Glutamatergic neuron (in vitro differentiated cells): Measurements from ENCODE around the gene FLT3. TPM values are rescaled to one million over a fixed set of nuclear protein-coding genes. Genes with fewer than 3 reads are reported as not detected.

Source experiments
- DNase-seq: peaks from one replicate; pipeline ENCODE4 v3.0.0; 2022
- H3K27ac Mint-ChIP-seq: one replicate; pipeline ENCODE4 v1.8.0; 2020; ENCODE audit warnings: mild to moderate bottlenecking, mixed read lengths, inconsistent platforms; ENCODE audit not compliant: unreplicated experiment
- H3K27me3 Mint-ChIP-seq: one replicate; pipeline ENCODE4 v1.8.0; 2020; ENCODE audit warnings: mild to moderate bottlenecking, moderate library complexity, mixed read lengths, inconsistent platforms; ENCODE audit not compliant: unreplicated experiment
- H3K36me3 Mint-ChIP-seq: one replicate; pipeline ENCODE4 v1.8.0; 2020; ENCODE audit warnings: mild to moderate bottlenecking, mixed read lengths, inconsistent platforms; ENCODE audit not compliant: unreplicated experiment
- H3K4me1 Mint-ChIP-seq: one replicate; pipeline ENCODE4 v1.8.0; 2020; ENCODE audit warnings: mild to moderate bottlenecking, low read depth, mixed read lengths, inconsistent platforms; ENCODE audit not compliant: unreplicated experiment
- H3K4me3 Mint-ChIP-seq: one replicate; pipeline ENCODE4 v1.8.0; 2020; ENCODE audit warnings: mild to moderate bottlenecking, mixed read lengths, inconsistent platforms; ENCODE audit not compliant: unreplicated experiment
- H3K9me3 Mint-ChIP-seq: one replicate; pipeline ENCODE4 v1.8.0; 2020; ENCODE audit warnings: mild to moderate bottlenecking, moderate library complexity, mixed read lengths, inconsistent platforms; ENCODE audit not compliant: unreplicated experiment
- total RNA-seq: library from RNA; stranded (reverse); fragmentation: NEBNext Ultra II Directional; extraction: Animal tissue kit (Norgen Biotek cat#: 25700); gene quantifications from one replicate; pipeline ENCODE4 v1.2.1, GENCODE V29; 2021; ENCODE audit not compliant: unreplicated experiment
- TF ChIP-seq, protein P1 (sequence below): fragments of 200-600 bp; sonication (generic); IDR thresholded peaks from one replicate; pipeline ENCODE4 v1.5.0; 2021; ENCODE audit not compliant: partially characterized antibody, unreplicated experiment

FLT3 gene
- total RNA-seq, 1 donor from 2014 or later, result not detected

DNA sequence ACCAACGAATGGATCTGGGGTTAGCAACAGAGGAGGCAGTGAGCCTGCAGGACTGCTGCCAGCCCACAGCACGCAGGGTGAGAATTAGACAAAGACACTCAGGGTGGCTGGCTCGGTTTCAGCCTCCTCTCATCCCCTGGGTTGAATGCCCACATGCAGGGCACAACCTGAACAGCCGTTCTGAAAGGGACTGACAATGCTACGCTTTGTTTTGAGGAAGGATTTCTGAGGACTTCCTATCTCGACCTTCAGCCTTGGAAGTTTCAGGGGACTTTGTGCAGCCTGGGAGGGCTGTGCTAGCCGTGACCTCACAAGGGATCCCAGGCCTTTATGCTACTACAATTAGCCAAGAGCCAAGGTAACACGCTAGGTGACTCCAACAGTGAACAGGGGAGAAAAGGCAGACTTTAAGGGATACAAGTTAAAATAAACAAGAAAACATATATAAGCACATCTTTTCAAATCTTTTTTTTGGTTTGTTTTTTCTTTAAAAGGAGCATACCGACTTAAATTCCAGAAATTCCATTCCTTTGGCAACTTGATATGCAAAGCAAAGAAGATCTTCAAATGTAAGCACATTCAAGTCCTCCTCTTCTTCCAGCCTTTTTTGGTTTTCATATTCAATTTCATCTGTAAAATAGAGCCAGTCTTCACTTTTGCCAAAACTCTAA, 77.4 kb downstream of the FLT3 start:
- TF ChIP-seq, protein P1, sequence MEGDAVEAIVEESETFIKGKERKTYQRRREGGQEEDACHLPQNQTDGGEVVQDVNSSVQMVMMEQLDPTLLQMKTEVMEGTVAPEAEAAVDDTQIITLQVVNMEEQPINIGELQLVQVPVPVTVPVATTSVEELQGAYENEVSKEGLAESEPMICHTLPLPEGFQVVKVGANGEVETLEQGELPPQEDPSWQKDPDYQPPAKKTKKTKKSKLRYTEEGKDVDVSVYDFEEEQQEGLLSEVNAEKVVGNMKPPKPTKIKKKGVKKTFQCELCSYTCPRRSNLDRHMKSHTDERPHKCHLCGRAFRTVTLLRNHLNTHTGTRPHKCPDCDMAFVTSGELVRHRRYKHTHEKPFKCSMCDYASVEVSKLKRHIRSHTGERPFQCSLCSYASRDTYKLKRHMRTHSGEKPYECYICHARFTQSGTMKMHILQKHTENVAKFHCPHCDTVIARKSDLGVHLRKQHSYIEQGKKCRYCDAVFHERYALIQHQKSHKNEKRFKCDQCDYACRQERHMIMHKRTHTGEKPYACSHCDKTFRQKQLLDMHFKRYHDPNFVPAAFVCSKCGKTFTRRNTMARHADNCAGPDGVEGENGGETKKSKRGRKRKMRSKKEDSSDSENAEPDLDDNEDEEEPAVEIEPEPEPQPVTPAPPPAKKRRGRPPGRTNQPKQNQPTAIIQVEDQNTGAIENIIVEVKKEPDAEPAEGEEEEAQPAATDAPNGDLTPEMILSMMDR, result no peak
- Mint-ChIP-seq H3K9me3 (no peaks in the 10 kb centered on the region), H3K36me3 (no peaks in the 10 kb centered on the region), H3K27me3 (no peaks in the 10 kb centered on the region), H3K4me3 (no peak overlapping the region), H3K4me1 (no peaks in the 10 kb centered on the region), H3K27ac (no peak overlapping the region)
- DNase-seq, result no peak

DNA sequence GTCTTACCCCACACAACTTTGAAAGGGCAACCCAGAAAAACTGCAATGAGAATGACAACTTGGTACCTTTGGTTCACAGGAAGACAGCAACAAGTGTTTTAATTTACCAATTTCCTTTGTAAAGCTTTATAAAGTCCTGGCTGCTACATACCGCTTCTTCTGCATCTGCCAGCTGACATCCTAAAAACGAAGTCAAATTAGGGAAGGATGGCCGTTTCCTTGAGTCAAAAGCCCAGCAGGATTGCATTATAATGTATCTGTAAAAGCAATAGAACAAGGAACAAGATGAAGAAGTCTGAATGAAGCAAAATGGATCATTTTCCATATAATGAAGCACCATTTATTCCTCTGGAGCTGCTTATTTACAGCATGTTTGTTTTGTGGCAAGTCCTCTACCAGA, 86.1 kb downstream of the FLT3 start:
- Mint-ChIP-seq H3K27me3 (no peaks in the 10 kb centered on the region), H3K27ac (no peak overlapping the region), H3K36me3 (no peaks in the 10 kb centered on the region), H3K4me3 (no peak overlapping the region), H3K9me3 (no peaks in the 10 kb centered on the region), H3K4me1 (no peaks in the 10 kb centered on the region)
- no peak for DNase-seq
- TF ChIP-seq, protein P1, result no peak

DNA sequence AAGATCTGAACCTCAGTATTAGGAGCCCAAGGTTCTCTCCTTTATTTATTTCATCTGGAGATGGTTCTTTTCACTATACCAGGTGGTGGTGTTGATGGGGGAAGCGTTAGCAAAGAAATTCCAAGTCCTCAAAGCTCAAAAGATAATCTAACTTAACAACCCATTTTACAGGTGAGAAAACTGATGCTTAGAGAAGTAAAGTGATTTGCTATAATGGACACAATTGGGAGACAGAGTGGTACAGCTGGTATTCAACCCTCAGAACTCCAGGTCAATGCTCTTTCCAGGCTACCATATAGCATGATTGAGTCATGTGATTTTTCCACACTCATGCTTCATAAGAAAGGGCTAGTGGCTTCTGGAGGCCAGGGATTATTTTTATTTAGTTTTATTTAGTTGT, 86.9 kb downstream of the FLT3 start:
- no peak overlapping the region for H3K4me3 Mint-ChIP-seq
- TF ChIP-seq, protein P1, result no peak
- no peaks in the 10 kb centered on the region for H3K27me3 Mint-ChIP-seq
- H3K4me1 Mint-ChIP-seq, result no peaks in the 10 kb centered on the region
- no peaks in the 10 kb centered on the region for H3K36me3 Mint-ChIP-seq
- no peak for DNase-seq
- no peaks in the 10 kb centered on the region for H3K9me3 Mint-ChIP-seq
- no peak overlapping the region for H3K27ac Mint-ChIP-seq

DNA sequence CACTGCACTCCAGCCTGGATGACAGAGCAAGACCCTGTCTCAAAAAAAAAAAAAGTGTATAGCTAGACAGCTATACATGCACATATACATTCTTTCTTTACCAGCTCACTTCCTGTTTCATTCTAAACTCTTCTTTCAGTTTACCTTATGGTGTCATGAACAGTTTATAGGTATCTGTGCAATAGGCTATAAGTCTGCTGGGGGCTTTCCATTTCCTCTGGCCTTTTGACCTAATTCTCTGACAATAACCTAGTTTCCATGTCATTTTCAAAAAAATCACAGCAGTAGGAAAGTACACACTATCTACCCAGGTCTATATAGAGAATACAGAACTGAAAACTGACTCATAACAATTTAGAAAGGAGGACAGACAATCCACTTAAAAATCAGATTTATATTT, 87.5 kb downstream of the FLT3 start:
- TF ChIP-seq, protein P1, result no peak
- H3K27ac Mint-ChIP-seq, result no peak overlapping the region
- no peaks in the 10 kb centered on the region for H3K9me3 Mint-ChIP-seq
- no peak overlapping the region for H3K4me3 Mint-ChIP-seq
- H3K4me1 Mint-ChIP-seq, result no peaks in the 10 kb centered on the region
- H3K27me3 Mint-ChIP-seq, result no peaks in the 10 kb centered on the region
- DNase-seq, result no peak
- no peaks in the 10 kb centered on the region for H3K36me3 Mint-ChIP-seq

DNA sequence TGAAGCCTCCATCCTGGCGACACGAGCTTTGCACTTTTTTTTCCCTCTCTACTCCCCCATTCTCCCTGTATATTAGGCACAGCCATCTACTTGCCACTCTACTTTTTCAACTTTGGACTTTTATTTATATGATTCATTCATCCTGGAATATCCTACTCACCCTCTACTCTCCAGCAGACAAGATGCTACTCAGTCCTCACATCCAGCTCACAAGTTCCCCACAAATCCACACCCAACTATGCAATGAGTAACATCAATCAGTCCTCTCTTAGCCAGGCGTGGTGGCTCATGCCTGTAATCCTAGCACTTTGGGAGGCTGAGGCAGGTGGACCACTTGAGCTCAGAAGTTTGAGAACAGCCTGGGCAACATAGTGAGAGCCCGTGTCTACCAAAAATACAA, 88.0 kb downstream of the FLT3 start:
- no peak overlapping the region for H3K4me3 Mint-ChIP-seq
- H3K27ac Mint-ChIP-seq, result no peak overlapping the region
- no peaks in the 10 kb centered on the region for H3K4me1 Mint-ChIP-seq
- TF ChIP-seq, protein P1, result no peak
- no peak for DNase-seq
- no peaks in the 10 kb centered on the region for H3K9me3 Mint-ChIP-seq
- H3K36me3 Mint-ChIP-seq, result no peaks in the 10 kb centered on the region
- no peaks in the 10 kb centered on the region for H3K27me3 Mint-ChIP-seq
